ENCODE results near the gene CFAP70.

DNA sequence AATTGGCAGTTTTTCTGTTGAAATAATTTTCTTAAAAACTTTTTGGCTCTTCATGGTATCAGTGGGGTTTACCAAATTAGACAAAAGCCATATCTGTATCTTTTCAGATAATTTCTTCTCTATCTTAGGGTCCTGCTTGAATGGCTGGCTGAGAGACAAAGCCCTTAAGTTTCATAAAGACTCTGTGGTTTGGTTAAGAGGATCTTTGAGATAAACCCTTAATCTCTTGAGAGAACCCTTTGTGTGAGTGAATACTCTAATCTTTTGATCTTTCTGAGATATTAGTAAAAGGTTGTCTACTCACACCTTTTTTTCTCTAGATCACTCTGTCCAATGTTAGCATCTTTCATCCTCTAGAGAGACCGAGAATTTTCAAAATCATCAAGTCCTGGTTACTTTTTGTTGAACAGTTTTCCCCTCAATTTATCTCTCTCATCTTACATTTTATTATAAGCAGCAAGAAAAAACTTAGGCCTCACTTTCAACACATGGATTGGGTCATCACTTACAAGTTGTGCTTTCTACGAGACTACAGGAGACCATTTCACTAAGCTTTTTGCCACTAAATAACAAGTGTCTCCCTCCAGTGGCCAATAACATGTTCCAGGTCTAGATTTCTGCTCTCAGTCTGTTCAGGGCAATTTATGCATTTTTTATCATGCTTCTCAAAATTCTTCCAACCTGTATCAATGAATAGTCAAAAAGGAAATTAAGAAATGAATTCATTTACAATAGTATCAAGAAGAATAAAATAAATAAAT is 140.1 kb downstream of the CFAP70 start:
- TF ChIP-seq, protein P1, sequence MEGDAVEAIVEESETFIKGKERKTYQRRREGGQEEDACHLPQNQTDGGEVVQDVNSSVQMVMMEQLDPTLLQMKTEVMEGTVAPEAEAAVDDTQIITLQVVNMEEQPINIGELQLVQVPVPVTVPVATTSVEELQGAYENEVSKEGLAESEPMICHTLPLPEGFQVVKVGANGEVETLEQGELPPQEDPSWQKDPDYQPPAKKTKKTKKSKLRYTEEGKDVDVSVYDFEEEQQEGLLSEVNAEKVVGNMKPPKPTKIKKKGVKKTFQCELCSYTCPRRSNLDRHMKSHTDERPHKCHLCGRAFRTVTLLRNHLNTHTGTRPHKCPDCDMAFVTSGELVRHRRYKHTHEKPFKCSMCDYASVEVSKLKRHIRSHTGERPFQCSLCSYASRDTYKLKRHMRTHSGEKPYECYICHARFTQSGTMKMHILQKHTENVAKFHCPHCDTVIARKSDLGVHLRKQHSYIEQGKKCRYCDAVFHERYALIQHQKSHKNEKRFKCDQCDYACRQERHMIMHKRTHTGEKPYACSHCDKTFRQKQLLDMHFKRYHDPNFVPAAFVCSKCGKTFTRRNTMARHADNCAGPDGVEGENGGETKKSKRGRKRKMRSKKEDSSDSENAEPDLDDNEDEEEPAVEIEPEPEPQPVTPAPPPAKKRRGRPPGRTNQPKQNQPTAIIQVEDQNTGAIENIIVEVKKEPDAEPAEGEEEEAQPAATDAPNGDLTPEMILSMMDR (IDR thresholded peaks at IDR 0.05) = peak in 1 of 6 experiments; percentile 11
- no peak for TF ChIP-seq POLR2A (IDR thresholded peaks at IDR 0.05)
- TF ChIP-seq EP300 (IDR thresholded peaks at IDR 0.05) = no peak
